Measurements from ENCODE around the gene UGT1A8.

DNA sequence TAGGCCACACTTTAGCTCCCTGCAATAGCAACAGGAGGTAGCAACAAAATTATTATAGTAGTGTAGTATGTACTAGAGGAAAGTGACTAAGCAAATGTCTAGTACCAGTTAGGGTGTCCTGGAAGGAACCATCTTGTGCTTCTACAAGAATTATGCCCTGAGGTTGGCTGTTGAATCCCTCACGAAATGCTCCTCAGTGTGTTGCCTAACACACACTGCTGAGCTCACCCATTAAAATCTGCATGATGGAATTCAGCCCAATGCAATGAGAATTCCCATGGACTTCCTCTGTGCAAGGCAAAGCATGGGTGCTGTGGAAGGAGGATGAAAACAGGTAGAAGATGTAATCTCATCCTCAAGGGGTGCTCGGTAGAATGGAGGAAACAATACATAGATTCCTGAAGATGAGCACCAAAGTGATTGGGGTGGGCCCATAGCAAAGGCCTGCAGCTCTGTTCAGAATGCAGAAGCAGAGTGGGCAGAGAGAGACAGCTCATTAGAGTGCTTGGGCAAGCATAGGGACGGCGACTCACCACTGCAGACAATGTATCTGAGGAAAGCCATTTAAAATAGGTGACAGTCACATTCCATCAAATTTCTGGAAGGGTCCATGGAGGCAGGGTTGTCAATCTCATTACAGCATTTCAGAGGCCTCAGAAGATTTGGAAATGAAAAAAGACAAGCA is 63.1 kb downstream of the UGT1A8 start:
- no peak for TF ChIP-seq CTCF (conservative IDR thresholded peaks at IDR 0.05)
- no peak for TF ChIP-seq EZH2 (IDR thresholded peaks at IDR 0.05; ENCODE audit: low read depth)
